ENCODE results near the gene RIF1. TPM values are rescaled to one million over a fixed set of nuclear protein-coding genes. Genes with fewer than 3 reads are reported as not detected.
A peak's percentile ranks its signal among the peaks of the same experiment; 100 is the strongest.

The RIF1 gene
- total RNA-seq, 1 donor from 2014 or later = 23.2 TPM

GRCh38 chr2:151508519-151508918 is 98.8 kb downstream of the RIF1 start:
- no peak for DNase-seq (ENCODE audit: low read depth in 2 of 2)

- DNase-seq (ENCODE audit: low read depth in 2 of 2) = peak in 1 of 2 donors; percentile 67
Observed at GRCh38 chr2:151518802-151519201, 109.1 kb downstream of the RIF1 start.

GRCh38 chr2:151520976-151521375 is 111.3 kb downstream of the RIF1 start:
- DNase-seq (ENCODE audit: low read depth in 2 of 2) = no peak

GRCh38 chr2:151522556-151522955 is 112.9 kb downstream of the RIF1 start:
- no peak for DNase-seq (ENCODE audit: low read depth in 2 of 2)

GRCh38 chr2:151523850-151524249 is 114.1 kb downstream of the RIF1 start:
- DNase-seq (ENCODE audit: low read depth in 2 of 2) = no peak

- no peak for DNase-seq (ENCODE audit: low read depth in 2 of 2)
Observed at GRCh38 chr2:151525821-151526373, 116.2 kb downstream of the RIF1 start.

- DNase-seq (ENCODE audit: low read depth in 2 of 2) = no peak
Observed at GRCh38 chr2:151526572-151527090, 116.9 kb downstream of the RIF1 start.

Other genes starting within 250 kb of the RIF1 start
- gene RBM43, start 148.0 kb upstream of the RIF1 start, total RNA-seq = 1.6 and 1.7 TPM in 2 replicates
- gene NMI, start 120.2 kb upstream of the RIF1 start, total RNA-seq = 11.0 and 12.3 TPM in 2 replicates
- gene TNFAIP6, start 52.3 kb upstream of the RIF1 start, total RNA-seq = not detected in 2 replicates

All from dermis microvascular lymphatic vessel endothelial cell (primary cell).